ENCODE data around the gene KMT2E.

The KMT2E gene

DNA sequence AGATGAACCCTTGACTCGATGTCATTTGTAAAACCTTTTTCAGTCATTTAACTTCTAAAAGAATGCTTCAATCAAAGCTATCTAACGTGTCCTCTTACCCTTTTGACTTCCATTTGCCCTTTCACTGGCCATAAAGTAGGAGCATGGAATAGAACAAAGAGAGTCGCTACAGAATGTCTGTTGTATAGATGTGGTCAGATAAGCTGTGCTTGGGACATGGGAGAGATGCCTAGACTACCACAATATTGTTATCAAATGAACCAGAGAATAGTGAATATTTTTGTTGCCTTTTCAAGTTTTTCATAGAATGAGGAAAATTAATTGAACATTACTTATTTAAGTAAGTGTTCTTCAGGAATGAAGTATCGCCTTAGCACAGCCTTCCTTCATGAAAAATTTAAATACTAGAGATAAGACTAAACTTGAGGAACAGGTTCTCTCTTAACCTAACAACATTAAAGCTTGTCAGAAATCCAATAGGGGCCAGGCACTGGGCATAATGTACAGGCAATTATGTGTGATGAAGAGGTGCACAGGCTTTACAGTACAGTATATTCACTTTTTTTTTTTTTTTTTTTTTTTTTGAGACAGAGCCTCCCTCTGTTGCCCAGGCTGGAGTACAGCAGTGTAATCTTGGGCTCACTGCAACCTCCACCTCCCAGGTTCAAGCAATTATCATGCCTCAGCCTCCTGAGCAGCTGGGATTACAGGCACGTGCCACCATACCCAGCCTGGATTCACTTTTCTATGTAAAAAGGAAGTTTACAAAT, 7.5 kb upstream of the KMT2E start:
- FAIRE-seq (no peak), DNase-seq (ENCODE audit: low spot score) (no peak)

DNA sequence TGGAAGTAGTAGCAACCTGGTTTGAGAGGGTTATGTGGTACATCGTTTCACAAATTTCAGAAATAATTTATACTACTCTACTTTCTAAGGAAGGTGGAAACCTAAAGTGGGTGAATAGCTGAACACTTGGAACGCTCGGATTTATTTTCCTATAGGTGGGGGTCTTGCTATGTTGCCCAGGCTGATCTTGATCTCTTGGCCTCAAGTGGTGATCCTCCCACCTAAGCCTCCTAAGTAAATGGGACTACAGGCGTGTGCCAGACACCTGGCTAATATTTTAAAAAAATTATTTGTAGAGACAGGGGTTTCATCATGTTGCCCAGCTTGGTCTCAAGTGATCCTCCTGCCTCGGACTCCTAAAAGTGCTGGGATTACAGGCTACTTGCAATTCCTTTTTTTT, 6.7 kb upstream of the KMT2E start:
- no peak for FAIRE-seq
- no peak for DNase-seq (ENCODE audit: low spot score)

DNA sequence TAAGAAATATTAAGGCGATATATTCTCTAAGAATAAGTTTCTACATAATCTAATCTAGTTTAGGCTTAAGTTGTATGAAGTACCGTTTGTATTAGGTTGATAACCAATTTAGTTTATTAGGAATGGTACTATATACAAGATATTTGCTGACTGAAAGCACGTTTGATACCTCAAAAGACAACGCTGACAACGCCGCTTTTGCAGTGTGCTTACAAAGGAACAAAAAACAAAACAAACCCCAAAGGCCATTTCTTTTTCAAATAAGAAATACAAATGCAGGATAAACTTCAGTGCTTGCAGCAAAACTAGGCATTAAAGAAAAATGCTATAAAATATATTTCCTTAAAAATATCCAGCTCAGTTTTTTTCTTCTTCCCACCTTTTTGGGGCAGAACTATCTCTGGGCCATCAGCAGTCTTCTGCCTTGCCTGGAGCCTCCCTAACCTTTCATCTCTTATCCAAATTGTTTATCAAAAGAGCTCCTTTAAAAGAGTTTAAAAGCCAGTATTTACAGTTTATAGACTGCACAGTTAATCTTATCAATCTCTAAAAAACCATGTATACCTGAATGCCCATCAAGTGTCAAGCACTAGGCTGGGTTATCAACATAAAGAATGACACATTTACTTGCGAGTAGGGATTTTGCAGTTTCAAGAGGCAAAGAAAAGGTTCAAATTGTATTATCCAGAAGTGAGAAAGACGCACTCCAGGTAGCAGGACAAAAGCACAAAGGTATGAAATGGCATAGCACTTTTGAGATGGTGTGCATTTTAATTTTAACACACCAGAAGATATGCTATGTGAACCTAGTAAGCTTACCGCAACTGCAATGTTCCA, 4.1 kb upstream of the KMT2E start:
- no peak for FAIRE-seq

DNA sequence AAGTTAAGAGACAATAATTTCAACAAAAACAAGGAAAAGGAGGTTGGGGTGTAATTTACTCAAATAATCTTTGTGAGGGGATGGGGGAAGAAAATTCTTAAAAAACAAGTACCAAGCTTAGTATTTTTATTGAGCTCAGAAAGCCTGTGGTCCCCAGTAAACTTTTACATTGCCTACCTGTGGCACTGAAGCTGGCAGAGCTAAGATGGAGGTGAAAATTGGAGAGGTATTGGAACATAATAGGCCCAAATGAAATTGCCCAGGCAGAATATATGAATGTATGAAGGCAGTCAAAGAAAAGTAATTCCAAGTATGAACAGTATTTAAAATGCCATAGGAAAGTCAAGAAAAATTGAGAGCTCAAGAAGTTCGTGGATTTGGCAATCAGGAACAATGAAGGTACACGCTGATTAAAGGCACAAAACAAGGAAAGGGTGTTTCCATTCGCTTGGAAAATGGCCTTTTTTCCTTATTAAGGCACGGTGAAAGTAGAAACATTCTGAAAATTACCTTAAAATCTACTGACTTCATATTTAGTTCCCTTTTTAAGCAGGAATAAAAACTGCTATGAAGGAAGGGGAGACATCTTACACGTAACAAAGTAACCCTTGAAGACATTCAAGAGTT, 3.4 kb upstream of the KMT2E start:
- no peak for DNase-seq (ENCODE audit: low spot score)
- FAIRE-seq, result no peak

More for the DNA sequence above, 4.1 kb upstream of the KMT2E start:
- DNase-seq (ENCODE audit: low spot score), result no peak

DNA sequence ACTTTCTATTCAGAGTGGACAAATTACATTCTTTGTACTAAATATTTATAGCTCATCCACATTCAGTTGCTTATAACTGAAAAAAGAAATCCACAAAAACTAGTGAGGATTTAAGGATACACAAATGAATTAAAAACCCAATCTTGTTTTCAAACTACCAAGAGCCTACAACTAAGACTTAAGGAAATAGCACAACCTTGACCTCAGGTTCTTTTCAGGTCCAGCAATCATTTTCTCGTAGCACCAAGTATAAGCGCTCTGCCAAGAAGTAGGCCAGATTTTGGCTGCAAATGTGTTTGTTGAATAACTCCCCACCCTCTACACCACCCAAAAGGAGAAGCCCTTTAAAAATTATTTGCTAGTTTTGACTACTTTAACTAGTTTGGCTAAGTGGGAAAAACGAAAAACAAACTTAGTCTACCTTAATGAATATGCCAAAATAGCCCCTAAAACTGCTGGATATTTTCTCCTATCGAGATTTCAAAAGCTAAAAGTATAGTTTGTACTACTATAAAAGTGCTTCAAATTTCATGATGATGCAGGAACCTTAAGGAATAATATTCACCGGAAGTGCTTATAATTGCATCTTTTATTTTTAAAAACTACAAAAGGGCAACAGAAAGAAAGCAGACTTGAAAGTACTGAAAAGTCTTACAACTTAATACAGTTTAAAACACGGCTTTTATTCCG, 2.7 kb upstream of the KMT2E start:
- no peak for DNase-seq (ENCODE audit: low spot score)
- no peak for FAIRE-seq

DNA sequence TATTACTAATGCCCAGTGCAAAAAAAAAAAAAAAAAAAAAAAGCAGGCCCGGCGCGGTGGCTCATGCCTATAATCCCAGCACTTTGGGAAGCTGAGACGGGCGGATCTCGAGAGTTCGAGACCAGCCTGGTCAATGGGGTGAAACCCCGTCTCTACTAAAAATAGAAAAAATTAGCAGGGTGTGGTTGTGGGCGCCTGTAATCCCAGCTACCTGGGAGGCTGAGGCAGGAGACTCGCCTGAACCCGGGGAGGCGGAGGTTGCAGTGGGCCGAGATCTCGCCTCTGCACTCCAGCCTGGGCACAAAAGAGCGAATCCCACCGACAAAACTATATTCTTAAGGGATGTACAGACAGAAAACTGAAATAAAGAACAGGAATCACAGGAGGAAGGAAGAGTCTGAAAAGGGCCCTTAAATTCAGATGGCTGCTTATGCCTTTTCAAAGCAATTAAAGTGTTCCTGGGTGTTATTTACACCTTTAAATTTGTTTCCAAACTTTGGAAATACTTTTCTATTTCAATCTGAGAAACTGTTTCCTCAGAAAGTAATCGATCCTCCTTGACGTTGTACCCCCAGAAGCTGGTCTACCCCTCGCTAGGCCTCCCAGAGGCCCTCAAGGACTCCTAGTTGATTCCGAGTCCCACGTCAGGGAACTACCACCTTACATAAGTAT, 2.0 kb upstream of the KMT2E start:
- DNase-seq (ENCODE audit: low spot score) (no peak), FAIRE-seq (no peak)

DNA sequence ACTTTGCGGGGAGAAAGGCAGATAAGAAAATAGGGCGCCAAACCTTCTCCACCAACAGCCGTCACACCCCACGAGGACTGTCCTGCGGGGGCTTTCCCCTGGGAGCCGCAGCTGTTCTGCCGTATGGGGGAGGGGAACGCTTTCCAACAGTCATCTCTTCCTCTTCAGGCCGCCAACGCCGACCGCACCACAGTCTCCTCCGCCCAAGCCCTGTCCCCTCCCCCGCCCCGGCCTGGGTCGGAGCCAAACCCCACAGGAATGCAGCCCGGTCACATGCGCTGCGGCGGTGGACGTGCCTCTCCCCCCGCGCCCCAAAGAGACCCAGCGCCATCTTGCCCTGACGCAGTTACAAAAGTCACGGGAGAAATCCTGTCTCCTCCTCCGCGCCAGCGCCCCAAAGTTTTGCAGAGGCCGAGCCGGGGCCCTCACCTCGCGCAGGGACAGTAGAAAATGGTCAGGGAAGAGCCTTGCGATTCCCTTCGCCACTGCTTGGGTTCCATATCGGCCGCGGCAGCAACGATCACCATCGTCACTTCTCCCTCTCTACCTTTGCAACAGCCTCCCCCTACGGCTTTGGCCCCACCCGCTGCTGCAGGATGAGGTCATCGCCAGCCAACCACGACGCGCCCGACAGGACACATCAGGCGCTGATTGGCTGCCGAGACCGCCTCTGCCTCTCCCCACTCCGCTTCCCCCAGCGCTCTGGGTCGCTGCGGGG, 1.3 kb upstream of the KMT2E start:
- DNase-seq (ENCODE audit: low spot score) (peak; percentile 99), FAIRE-seq (peak; percentile 80)

DNA sequence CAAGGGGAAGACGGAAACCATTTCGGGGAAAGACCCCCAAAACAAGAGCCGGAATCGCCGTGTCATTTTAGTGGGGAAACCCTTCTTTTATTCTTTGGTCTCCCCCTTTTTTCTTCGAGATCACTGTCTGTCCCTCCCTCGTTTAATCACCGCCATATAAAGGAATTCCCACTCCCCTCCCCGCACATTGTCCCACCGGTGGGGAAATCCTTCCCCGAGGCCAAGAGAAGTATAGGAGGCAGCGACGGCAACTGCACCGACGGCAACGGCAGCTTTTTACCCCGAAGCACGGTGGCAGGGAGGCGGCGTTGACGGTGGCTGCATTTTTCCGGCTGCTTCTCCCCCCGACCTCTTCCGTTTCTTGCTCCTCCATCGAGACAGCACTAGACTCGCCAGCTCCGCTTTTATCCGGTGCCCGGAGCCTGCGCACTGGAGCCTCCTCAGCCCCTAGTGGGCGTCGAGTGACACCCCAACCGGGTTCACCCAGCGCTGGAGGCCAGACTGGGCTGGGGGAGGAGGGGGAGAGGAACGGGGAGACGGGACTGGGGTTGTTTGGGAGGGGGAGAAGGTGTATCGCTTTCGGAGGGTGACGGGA, 687 bp upstream of the KMT2E start:
- DNase-seq (ENCODE audit: low spot score), result peak; percentile 93
- no peak for FAIRE-seq

DNA sequence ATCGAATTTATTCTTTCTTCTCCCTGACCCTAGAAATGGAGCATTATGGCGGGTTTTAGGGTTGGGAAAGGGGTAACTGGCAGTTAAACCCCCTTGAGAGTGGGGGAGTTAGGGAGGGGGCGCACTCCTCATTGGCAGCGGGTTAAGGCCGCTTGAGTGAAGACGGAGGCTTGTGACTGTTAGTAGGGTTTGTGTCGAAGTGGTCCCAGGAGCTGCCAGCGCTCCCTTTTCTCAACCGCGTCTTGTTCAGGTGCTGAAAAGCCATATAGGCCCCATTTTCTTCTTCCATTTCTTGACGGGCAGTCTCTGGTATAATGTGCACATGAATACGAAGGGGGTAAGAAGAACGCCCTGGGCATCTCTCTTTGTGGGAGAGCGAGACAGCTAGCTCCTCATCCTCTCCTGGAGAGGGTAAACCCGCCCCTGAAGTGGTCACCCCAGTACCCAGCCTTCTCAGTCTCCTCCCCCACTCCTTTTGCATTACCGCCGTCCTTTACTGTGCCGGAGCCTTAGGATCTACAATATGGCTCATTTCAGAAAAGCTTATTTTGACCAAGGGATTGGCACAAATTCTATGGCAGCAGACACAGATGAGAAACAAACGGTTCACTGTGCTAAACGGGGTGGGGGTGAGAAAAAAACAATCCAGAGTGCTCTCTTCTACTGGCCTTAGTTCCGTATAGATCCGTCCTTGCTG, 836 bp downstream of the KMT2E start:
- DNase-seq (ENCODE audit: low spot score), result peak; percentile 31
- no peak for FAIRE-seq

DNA sequence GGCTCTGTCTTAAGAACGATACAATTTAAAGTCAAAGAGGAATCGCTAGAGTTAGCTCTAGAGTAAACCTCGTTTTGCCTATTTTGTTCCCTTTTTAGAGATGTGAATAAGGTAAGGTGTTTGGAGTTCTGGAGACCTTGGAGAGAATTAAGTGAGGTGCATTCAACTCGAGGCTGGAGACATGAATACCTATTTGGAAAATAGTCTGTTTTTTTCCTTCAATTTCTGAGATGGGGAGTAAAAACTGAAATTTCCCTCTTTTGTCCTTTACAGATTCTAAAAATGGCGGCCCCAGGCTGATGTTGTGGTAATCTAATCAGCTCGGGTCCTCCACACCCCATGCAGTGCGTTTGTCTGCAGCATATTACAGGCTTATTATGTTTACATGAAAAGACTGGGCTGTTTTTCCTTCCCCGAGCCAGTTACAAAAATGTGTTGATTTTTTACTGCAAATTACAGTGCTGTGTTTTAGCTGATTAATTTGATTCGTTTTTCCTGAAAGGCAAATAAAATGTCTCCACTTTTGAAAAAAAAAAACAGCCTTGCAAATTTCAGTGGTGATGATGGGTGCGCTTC, 1.5 kb downstream of the KMT2E start:
- DNase-seq (ENCODE audit: low spot score), result no peak
- FAIRE-seq, result no peak

DNA sequence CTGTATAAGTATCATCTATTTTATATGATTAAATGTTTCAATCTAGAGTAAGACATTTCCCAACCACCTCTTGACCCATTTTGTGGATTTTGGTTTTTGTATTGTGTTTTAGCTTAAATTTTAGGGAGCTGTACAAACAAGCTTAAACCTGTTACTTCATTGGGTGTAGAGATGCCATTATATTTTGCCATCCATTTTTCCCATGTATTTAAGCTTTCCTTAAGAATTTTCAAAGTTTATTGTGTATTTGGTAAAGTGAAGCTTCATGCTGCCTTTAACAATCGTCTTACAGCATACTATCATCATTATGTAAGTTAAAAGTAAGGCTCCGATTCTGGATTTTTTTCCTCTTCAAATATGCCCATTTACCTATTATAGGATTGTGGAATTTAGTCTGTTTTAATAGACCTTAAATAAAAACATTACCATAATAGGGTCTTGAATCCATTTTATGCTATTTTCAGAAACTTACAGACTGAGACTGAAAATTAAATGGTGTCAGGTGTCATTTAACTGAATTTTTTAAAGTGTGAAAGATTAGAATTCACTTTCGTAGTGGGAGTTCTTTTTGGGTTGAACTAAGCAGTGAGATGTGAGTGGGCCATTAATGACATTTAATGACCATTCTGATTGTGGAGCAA, 2.2 kb downstream of the KMT2E start:
- FAIRE-seq, result peak; percentile 18
- DNase-seq (ENCODE audit: low spot score), result no peak

DNA sequence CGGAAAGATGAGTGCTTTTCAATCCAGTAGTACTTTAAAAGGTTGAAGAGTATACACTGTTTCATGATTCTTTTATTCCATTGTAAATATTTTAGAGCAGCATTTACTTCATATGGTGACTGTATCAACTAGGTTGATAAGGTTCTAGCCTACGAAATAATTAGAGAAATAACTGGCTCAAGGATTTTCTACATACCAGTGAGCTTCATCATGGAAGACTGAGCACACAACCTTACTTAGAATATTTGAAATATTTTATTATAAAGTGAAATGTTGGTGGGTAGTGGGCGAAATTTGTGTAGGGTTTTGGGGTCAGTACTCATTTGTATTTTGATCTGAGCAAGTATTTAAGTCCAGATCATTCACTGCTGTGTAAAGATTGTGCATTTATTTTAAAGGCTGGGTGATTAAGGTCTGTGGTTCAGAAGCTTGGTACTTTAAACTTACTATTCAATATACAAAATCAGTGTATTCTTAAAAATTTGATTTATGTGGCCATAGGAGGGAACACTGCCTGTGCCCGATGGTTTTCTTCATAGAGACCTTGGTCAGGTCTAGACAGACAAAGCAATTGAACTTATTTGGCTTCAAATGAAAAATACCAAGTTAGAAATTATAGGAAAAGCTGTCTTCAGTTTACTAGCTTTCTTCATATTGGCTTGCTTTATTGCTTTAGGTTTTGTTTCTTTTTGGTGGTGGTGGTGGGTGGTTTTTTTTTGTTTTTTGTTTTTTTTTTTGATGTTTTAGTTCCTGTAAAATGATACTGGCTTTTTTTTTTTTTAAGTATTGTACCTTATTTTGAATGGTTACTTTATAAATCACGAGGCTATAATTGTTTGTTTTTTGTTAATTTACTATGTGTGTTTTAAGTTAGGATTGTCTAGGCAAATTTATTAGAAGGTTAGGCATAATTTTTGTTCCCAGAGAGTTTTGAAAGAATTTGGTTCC, 3.0 kb downstream of the KMT2E start:
- FAIRE-seq, result peak; percentile 63
- peak; percentile 36 for DNase-seq (ENCODE audit: low spot score)

DNA sequence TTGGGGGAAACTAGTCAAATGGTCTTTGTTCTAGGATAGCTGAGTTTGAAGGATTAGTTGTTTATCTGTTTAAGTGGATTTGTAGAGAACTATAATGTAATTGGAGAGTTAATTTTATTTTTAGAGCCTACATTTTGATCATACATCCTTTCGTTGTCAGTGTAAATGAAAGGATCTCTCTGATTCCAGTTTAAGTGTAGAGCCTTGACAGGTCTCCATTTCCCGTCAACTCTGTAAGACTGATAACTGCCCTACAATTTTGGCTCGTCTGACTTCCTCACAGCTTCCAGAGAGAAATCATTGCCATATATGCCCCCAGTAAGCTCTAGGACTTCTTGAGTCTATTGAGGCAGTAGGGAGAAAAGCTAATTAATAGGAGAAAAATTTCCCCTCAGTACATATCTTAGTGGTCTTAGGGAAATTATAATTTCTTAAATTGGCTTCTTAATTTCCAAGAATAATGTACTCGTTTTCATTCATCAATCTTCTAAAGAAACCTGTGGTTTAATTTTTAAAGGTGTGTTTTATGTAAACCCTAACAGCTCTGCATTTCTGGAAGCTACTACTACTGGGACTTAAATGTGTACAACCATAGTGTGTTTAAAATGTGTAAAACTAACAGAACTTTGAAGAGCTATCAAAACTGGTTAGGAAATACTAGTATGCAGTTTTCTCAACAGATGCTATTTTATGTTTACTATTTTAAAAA, 3.8 kb downstream of the KMT2E start:
- FAIRE-seq, result peak; percentile 22

DNA sequence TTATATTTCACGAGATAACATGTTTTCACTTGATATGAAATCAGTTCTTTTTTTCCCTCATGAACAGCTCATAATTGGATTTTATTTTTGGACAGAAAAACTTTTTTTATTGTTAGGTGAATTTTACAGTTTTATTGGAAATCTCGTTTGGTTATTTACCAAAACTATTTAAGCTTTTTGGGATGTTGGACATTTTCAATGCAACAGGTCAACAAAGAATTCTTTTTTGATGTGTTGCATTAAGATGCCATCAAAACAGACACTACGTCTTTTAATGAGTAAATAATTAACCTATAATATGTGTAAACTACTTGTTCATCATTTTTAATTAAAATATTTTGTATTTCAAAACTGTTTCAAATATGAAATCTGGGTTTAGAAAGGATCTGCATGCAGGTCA, 5.3 kb downstream of the KMT2E start:
- DNase-seq (ENCODE audit: low spot score) (no peak), FAIRE-seq (peak; percentile 12)

More for the DNA sequence above, 3.8 kb downstream of the KMT2E start:
- DNase-seq (ENCODE audit: low spot score), result no peak

DNA sequence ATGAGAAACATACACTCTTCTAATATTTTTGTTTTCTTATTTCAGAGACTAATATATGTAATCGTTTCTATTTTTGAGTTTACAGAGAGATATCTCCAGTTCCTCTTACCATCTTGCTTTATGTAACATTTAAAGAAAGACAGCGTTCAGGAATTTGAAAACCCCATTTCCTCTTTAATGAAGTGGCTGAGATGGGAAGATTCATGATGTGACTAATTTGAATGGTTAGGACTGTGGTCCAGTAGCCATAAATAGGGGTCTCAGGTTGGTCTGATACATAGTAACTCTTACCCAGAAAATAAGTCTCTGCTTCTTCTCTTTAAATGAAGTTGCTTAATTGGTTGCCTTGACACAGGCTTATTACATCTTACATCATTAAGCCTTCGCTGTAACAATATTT, 6.9 kb downstream of the KMT2E start:
- FAIRE-seq, result no peak
- no peak for DNase-seq (ENCODE audit: low spot score)

DNA sequence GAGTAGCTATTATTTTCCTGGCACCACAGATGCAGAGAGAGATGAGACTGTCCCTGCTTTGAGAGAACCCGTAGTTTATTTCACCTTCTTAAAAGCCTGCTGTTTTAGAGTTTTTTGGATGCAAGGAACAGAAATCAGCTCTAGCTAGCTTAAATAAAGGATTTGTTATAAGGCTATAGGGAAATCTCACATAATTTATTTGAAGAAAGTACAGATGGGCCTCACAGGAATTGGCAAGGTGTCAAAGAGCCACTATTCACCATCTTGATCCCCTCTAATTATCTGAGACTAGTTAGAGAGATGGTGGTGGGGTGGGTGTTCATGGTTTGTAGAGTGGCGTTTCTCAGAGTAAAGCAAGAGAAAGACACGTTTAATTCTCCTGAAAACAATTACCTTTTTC, 7.3 kb downstream of the KMT2E start:
- DNase-seq (ENCODE audit: low spot score) (no peak), FAIRE-seq (no peak)

DNA sequence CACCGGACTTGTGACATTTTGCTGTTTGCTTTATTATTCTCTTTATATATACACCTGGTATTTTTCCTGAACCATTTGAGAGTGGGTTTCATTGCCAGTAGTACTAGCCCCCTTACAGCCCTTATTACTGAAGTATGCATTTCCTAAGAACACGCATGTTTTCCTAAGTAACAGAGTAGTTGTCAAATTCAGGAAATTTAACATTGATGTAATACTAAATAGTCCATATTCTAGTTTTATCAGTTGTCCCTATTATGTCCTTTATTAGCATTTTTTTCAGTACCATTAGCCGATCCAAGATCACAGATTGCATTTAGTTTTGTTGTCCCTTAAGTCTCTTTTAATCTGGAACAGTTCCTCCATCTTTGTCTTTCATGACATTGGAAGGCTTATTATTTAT, 8.0 kb downstream of the KMT2E start:
- DNase-seq (ENCODE audit: low spot score), result no peak
- FAIRE-seq, result no peak

All from RCC 7860 (cell line).